T-helper 2 cell treated with Interferon-gamma antibody and Interleukin-4, amounts not matched to agents 100 ng/mL and 5 ng/mL, for 36 hours (primary cell): Measurements from ENCODE around the gene BORCS5. TPM values are rescaled to one million over a fixed set of nuclear protein-coding genes. Genes with fewer than 3 reads are reported as not detected.

Source experiments
- intact Hi-C: fragments of 100-400 bp; cut with micrococcal nuclease; formaldehyde crosslinking; loops from one replicate; pipeline ENCODE4 v1.15.1; 2023
- total RNA-seq: library from RNA; stranded (reverse); gene quantifications from 2 replicates; pipeline ENCODE4 v1.2.3, GENCODE V29; 2022

BORCS5 gene
- total RNA-seq, 1 donor from 2014 or later = 22.7 TPM

GRCh38 chr12:12506496-12506890 lies 149.6 kb downstream of the BORCS5 start:
- intact Hi-C loops = no loop called here

DNA sequence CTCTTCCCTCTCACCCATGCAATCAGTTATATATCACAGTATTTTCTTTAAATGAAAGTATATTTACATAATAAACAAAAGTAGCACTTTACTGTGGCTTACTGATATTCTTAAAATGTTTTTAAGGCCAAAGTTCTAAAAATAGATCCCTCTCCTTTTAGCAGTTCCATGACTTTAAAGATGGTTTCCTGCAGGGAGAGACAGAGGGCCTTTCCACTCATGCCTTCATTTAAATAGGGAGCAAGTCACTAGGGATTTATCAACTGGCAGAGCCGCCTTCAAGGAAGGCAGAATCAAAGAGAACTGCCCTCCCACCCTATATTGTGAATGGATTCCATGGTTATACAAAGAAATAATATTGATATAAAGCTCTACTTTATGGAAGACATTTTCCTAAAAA lies 150.2 kb downstream of the BORCS5 start:
- intact Hi-C loops = no loop called here

- intact Hi-C loops = no loop called here
Measured at GRCh38 chr12:12508612-12509011, 151.7 kb downstream of the BORCS5 start.

- intact Hi-C loops = no loop called here
Measured at GRCh38 chr12:12510141-12510540, 153.3 kb downstream of the BORCS5 start.

DNA sequence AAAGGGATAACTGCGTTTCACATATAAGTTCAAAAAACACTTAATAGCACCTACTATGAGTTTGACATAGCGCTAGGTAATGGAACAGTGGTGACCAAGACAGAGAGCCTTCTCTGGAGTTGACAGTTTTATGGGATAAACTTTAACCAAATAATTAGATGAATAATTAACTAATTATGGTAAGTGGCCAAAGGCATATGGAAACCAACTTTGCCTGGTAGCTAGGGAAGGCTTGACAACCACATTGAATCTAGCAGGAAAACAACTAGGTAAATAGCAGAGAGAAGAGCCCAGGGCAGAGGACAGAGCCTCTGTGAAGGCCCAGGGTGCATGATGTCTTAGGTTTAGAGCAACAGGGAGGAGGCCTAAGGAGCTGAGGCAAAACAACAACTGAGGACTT lies 153.7 kb downstream of the BORCS5 start:
- intact Hi-C loops = no loop called here

DNA sequence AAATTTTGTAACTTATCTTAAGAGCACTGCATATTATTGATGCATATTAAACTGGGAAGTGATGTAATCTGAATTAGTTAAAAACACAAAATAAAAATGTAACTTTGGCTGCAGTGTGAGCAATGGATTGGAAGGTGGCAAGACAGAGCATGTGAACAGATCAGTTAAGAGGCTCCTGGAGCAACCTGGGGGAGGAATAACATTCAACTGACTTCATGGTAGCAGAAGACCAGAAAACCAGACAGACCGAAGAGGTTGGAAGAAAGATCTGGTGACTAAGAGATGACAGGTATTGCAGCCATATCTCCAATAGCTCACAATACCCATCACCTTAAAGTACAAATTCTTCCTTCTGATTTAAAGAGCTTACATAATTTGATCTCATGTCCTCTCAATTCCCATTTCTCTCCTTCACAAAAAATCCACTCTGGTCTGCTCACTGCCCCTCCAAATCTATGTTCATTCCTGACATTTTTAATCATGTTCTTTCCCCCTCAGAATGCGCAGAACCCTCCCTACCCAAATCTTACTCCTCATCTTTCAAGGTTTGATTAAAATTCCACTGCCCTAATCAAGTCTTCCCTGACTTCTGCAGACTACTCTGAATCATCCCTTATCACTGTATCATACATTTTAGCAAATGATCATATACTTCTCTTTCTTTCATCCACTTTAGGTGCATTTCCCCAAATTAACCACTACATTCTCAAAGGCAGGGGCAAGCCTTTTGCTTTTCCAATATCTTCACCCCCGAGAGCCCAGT lies 154.3 kb downstream of the BORCS5 start:
- intact Hi-C loops = no loop called here

DNA sequence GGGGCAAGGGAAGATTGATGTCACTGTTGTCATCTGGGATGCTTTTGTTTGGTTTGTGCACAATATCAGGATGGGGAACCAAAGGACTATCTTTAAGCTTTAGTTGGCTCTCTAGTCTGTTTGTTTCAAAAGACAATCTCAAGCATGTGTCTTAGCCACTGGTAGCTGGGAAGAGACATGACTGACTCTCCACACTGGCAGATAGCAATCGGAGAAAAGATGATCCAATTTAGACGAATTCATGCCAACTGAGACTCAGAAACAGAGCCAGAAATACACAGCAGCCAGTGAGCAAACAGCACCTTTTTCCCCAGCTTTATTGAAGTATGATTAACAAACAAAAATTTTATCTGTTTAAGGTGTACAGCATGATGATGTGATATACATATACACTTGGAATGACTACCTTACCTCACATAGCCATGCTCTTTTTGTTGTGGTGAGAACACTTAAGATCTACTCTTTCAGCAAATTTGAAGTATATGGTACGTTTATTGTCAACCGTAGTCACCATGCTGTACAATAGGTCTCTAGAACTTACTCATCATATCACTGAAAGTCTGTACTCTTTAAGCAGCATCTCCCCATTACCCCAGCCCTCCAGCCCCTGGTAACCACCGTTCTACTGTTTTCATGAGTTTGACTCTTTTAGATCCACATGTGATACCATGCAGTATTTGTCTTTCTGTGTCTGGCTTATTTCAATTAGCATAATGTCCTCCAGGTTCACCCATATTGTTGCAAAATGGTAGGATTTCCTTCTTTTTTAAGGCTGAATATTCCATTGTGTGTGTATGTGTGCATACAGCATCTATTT lies 155.2 kb downstream of the BORCS5 start:
- intact Hi-C loops = no loop called here

- intact Hi-C loops = no loop called here
Measured at GRCh38 chr12:12513416-12514006, 156.6 kb downstream of the BORCS5 start.

DNA sequence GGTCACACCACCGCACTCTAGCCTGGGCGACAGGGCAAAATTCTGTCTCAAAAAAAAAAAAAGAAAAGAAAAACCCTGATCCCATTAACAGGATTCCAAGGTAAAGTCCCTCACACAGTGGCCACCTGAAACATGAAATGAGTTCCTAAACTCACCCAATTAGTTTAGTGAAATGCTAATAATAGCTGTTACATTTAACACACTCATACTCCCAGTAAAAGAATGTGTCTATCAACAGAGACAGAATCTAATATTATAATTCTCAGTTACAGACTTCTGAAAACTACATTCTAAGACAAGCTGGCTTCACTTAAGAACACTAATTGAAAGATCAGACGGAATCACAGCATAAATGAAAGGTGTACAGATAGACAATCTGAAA lies 161.6 kb downstream of the BORCS5 start:
- intact Hi-C loops = no loop called here

GRCh38 chr12:12518919-12519318 lies 162.0 kb downstream of the BORCS5 start:
- intact Hi-C loops = no loop called here

Other genes starting within 250 kb of the BORCS5 start
- 0.16 and 0.80 TPM in 2 replicates for gene LRP6, start 90.0 kb upstream of the BORCS5 start, total RNA-seq
- 0.61 and 0.66 TPM in 2 replicates for gene MANSC1, start 6.8 kb upstream of the BORCS5 start, total RNA-seq
- gene DUSP16, start 205.8 kb downstream of the BORCS5 start, total RNA-seq = 37.3 and 40.6 TPM in 2 replicates